ENCODE results near the gene USHBP1. TPM values are rescaled to one million over a fixed set of nuclear protein-coding genes. Genes with fewer than 3 reads are reported as not detected.

USHBP1 gene
- total RNA-seq, 1 experiment from 2014 or later = not detected

DNA sequence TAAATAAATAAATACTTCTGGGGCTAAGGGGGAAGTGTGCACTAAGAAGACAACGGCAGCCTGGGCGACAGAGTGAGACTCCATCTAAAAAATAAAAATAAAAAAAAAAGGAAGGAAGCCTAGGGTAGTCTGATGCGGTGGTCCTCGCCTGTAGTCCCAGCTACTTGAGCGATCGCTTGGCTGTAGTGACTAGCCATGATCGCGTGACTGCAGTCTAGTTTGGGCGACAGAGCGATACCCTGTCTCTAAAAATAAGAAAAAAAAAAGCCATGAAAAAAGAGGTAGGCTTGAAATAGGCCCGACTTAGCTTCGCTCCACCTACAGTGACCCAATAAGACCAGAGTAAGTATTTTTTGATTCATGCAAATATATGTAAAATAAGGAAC lies 2.0 kb upstream of the USHBP1 start:
- ATAC-seq = no peak
- ChIA-PET POLR2A (no interaction called here), CTCF (interaction anchor here (0.5 to 0.8 kb wide), 2 partner anchors 14 to 16 kb away, joined by 4 to 10 read pairs; no protein-coding TSS in a partner anchor)
- in situ Hi-C loops (cut with HindIII; ENCODE audit: low pct_unique_long_range_greater_than_20kb, low sequenced_read_pairs) (no loop called here), intact Hi-C loops (cut with micrococcal nuclease; ENCODE audit: unreplicated experiment) (no loop called here)
- Histone ChIP-seq H3K9me3 (ENCODE audit: control insufficient read depth, insufficient read depth, low read depth, low read length) (no peaks in the 10 kb centered on the region), H3K36me3 (ENCODE audit: control insufficient read depth, insufficient read depth, low read length) (peaks cover 4% of the 10 kb centered on the region; the same call in 1 of the 2 replicates), H3K27ac (ENCODE audit: low read length) (peak overlapping the region; percentile 34; the same call in 1 of the 2 replicates), H3K4me1 (ENCODE audit: control insufficient read depth, insufficient read depth, low read length) (no peaks in the 10 kb centered on the region), H3K27me3 (ENCODE audit: control insufficient read depth, insufficient read depth, low read length) (no peaks in the 10 kb centered on the region), H3K4me3 (ENCODE audit: low read depth in 2 of 2, low read length in 2 of 2) (0 out of 4 replicates have a peak overlapping the region, but pooled peaks of 1 of the 2 experiments have one; percentile 7)
- TF ChIP-seq TCF7L2 (IDR thresholded peaks at IDR 0.05; ENCODE audit: low read depth, low read length) (no peak), SIN3A (IDR thresholded peaks at IDR 0.05; ENCODE audit: borderline replicate concordance, insufficient read depth, low read depth, low read length) (no peak), POLR2AphosphoS5 (IDR thresholded peaks at IDR 0.05; ENCODE audit: low read depth, low read length) (no peak), CTCF (IDR thresholded peaks at IDR 0.05) (no peak)
- TF ChIP-seq, protein P1, sequence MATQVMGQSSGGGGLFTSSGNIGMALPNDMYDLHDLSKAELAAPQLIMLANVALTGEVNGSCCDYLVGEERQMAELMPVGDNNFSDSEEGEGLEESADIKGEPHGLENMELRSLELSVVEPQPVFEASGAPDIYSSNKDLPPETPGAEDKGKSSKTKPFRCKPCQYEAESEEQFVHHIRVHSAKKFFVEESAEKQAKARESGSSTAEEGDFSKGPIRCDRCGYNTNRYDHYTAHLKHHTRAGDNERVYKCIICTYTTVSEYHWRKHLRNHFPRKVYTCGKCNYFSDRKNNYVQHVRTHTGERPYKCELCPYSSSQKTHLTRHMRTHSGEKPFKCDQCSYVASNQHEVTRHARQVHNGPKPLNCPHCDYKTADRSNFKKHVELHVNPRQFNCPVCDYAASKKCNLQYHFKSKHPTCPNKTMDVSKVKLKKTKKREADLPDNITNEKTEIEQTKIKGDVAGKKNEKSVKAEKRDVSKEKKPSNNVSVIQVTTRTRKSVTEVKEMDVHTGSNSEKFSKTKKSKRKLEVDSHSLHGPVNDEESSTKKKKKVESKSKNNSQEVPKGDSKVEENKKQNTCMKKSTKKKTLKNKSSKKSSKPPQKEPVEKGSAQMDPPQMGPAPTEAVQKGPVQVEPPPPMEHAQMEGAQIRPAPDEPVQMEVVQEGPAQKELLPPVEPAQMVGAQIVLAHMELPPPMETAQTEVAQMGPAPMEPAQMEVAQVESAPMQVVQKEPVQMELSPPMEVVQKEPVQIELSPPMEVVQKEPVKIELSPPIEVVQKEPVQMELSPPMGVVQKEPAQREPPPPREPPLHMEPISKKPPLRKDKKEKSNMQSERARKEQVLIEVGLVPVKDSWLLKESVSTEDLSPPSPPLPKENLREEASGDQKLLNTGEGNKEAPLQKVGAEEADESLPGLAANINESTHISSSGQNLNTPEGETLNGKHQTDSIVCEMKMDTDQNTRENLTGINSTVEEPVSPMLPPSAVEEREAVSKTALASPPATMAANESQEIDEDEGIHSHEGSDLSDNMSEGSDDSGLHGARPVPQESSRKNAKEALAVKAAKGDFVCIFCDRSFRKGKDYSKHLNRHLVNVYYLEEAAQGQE (IDR thresholded peaks at IDR 0.05; ENCODE audit: insufficient read depth in 1 of 2, low read depth in 2 of 2, low read length in 1 of 2) = no peak
- BruUV-seq (replicated peaks) = no TSS peak
- no peak for DNase-seq (ENCODE audit: low read depth, low spot score)

GRCh38 chr19:17266026-17266425 lies 1.5 kb upstream of the USHBP1 start:
- ATAC-seq = no peak
- CTCF ChIA-PET = interaction anchor here (0.5 kb wide), 1 partner anchor 15 kb away, joined by 10 read pairs; no protein-coding TSS in a partner anchor
- no TSS peak for BruUV-seq (replicated peaks)
- no peak for TF ChIP-seq POLR2AphosphoS5 (IDR thresholded peaks at IDR 0.05; ENCODE audit: low read depth, low read length)
- TF ChIP-seq, protein P1 (IDR thresholded peaks at IDR 0.05; ENCODE audit: insufficient read depth in 1 of 2, low read depth in 2 of 2, low read length in 1 of 2) = no peak
- POLR2A ChIA-PET = no interaction called here
- in situ Hi-C loops (cut with HindIII; ENCODE audit: low pct_unique_long_range_greater_than_20kb, low sequenced_read_pairs) = no loop called here
- H3K4me1 ChIP-seq (ENCODE audit: control insufficient read depth, insufficient read depth, low read length) = no peaks in the 10 kb centered on the region
- no peaks in the 10 kb centered on the region for H3K27me3 ChIP-seq (ENCODE audit: control insufficient read depth, insufficient read depth, low read length)
- no peak overlapping the region for H3K4me3 ChIP-seq (ENCODE audit: low read depth in 2 of 2, low read length in 2 of 2)
- peaks cover 4% of the 10 kb centered on the region; the same call in 1 of the 2 replicates for H3K36me3 ChIP-seq (ENCODE audit: control insufficient read depth, insufficient read depth, low read length)
- no peak for DNase-seq (ENCODE audit: low read depth, low spot score)
- H3K27ac ChIP-seq (ENCODE audit: low read length) = no peak overlapping the region
- intact Hi-C loops (cut with micrococcal nuclease; ENCODE audit: unreplicated experiment) = no loop called here
- H3K9me3 ChIP-seq (ENCODE audit: control insufficient read depth, insufficient read depth, low read depth, low read length) = no peaks in the 10 kb centered on the region
